ENCODE measurements around the gene ARHGAP26. TPM values are rescaled to one million over a fixed set of nuclear protein-coding genes. Genes with fewer than 3 reads are reported as not detected.

ARHGAP26 gene
- total RNA-seq, 1 experiment from 2014 or later: 34.5 TPM

DNA sequence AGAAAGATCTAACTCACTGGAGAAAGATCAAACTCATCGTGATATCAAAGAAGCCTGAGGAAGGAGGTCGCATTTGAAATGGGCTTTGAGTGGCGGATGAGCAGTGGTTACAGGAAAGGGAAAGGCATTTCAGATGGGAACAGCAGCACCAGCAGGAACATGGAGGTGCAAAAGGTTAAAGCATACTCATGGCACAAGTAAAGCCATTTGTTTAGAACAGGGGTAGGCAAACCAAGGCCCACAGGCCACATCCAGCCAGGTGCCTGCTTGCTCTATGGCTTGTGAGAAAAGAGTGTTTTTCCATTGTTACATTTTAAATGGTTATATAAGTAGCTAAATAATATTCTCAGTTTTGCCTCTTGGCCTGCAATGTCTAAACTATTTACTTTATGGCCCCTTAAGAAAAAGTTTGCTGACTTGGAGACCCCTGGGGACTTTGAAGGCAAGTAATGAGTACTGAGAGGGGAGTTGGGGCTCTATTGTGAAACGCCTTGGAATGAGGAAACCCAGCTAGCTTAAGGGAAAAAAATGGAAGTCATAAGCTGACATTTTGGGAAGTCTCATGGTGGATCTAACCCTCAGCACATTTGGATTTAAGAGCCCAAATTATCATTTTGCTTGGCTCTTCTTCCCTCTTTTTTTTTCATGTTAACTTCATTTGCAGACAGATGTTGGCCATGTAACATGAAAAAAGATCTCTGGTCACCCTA is 422.2 kb downstream of the ARHGAP26 start:
- H3K27ac ChIP-seq (ENCODE audit: low read depth, low read length): no peak overlapping the region
- no peaks in the 10 kb centered on the region for H3K27me3 ChIP-seq (ENCODE audit: insufficient read depth, low read length)
- no peaks in the 10 kb centered on the region for H3K36me3 ChIP-seq (ENCODE audit: control insufficient read depth in 1 of 2, insufficient read depth in 2 of 2, low read length in 2 of 2)
- H3K9me2 ChIP-seq (ENCODE audit: insufficient read depth): no peaks in the 10 kb centered on the region
- ChIA-PET CTCF (interaction anchor here (1.6 kb wide), 1 partner anchor 16 kb away, joined by 4 read pairs; no protein-coding TSS in a partner anchor), RAD21 (ENCODE audit: low non-redundant PET in 1 of 2, low total read pairs in 2 of 2, uncharacterized antibody in 2 of 2, unreplicated experiment in 2 of 2) (no interaction called here), POLR2A (no interaction called here)
- H3K9ac ChIP-seq (ENCODE audit: low read length): no peak overlapping the region
- TF ChIP-seq, protein P1, sequence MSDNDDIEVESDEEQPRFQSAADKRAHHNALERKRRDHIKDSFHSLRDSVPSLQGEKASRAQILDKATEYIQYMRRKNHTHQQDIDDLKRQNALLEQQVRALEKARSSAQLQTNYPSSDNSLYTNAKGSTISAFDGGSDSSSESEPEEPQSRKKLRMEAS (IDR thresholded peaks at IDR 0.05): no peak
- TF ChIP-seq FOSL1 (IDR thresholded peaks at IDR 0.05; ENCODE audit: low read depth) (no peak), EGR1 (IDR thresholded peaks at IDR 0.05; ENCODE audit: low read depth) (no peak), SP1 (IDR thresholded peaks at IDR 0.05; ENCODE audit: low read depth) (no peak), POLR2A (IDR thresholded peaks at IDR 0.05; ENCODE audit: borderline replicate concordance, extremely low read depth, insufficient read depth, insufficient read length) (no peak), SIN3A (IDR thresholded peaks at IDR 0.05; ENCODE audit: low read depth) (no peak), CBX3 (IDR thresholded peaks at IDR 0.05; ENCODE audit: low read depth) (no peak), ELF1 (IDR thresholded peaks at IDR 0.05; ENCODE audit: borderline replicate concordance, low read depth) (no peak), EZH2 (IDR thresholded peaks at IDR 0.05) (no peak), YY1 (IDR thresholded peaks at IDR 0.05; ENCODE audit: extremely low read depth, insufficient replicate concordance, low read depth, low read length) (no peak), POLR2AphosphoS5 (IDR thresholded peaks at IDR 0.05; ENCODE audit: low read depth, low read length) (no peak)
- TF ChIP-seq, protein P2, sequence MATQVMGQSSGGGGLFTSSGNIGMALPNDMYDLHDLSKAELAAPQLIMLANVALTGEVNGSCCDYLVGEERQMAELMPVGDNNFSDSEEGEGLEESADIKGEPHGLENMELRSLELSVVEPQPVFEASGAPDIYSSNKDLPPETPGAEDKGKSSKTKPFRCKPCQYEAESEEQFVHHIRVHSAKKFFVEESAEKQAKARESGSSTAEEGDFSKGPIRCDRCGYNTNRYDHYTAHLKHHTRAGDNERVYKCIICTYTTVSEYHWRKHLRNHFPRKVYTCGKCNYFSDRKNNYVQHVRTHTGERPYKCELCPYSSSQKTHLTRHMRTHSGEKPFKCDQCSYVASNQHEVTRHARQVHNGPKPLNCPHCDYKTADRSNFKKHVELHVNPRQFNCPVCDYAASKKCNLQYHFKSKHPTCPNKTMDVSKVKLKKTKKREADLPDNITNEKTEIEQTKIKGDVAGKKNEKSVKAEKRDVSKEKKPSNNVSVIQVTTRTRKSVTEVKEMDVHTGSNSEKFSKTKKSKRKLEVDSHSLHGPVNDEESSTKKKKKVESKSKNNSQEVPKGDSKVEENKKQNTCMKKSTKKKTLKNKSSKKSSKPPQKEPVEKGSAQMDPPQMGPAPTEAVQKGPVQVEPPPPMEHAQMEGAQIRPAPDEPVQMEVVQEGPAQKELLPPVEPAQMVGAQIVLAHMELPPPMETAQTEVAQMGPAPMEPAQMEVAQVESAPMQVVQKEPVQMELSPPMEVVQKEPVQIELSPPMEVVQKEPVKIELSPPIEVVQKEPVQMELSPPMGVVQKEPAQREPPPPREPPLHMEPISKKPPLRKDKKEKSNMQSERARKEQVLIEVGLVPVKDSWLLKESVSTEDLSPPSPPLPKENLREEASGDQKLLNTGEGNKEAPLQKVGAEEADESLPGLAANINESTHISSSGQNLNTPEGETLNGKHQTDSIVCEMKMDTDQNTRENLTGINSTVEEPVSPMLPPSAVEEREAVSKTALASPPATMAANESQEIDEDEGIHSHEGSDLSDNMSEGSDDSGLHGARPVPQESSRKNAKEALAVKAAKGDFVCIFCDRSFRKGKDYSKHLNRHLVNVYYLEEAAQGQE (IDR thresholded peaks at IDR 0.05; ENCODE audit: low read depth): no peak
- TF ChIP-seq, protein P3, sequence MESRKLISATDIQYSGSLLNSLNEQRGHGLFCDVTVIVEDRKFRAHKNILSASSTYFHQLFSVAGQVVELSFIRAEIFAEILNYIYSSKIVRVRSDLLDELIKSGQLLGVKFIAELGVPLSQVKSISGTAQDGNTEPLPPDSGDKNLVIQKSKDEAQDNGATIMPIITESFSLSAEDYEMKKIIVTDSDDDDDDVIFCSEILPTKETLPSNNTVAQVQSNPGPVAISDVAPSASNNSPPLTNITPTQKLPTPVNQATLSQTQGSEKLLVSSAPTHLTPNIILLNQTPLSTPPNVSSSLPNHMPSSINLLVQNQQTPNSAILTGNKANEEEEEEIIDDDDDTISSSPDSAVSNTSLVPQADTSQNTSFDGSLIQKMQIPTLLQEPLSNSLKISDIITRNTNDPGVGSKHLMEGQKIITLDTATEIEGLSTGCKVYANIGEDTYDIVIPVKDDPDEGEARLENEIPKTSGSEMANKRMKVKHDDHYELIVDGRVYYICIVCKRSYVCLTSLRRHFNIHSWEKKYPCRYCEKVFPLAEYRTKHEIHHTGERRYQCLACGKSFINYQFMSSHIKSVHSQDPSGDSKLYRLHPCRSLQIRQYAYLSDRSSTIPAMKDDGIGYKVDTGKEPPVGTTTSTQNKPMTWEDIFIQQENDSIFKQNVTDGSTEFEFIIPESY (IDR thresholded peaks at IDR 0.05; ENCODE audit: extremely low read depth, insufficient replicate concordance, low read length): no peak
- TF ChIP-seq, protein P4, sequence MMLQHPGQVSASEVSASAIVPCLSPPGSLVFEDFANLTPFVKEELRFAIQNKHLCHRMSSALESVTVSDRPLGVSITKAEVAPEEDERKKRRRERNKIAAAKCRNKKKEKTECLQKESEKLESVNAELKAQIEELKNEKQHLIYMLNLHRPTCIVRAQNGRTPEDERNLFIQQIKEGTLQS (IDR thresholded peaks at IDR 0.05): no peak
- no peaks in the 10 kb centered on the region for H4K20me1 ChIP-seq (ENCODE audit: insufficient read depth)
- H3K79me2 ChIP-seq (ENCODE audit: insufficient read depth, low read length): no peaks in the 10 kb centered on the region
- no peak for DNase-seq (ENCODE audit: low read depth, low spot score)
- no peak overlapping the region for H3K4me2 ChIP-seq (ENCODE audit: low read length)
- H3K4me1 ChIP-seq (ENCODE audit: control insufficient read depth in 1 of 2, insufficient read depth in 2 of 2, low read length in 2 of 2): no peaks in the 10 kb centered on the region
- H3K4me3 ChIP-seq (replicated peaks in 1 of 2; ENCODE audit: low read depth in 1 of 2, low read length in 2 of 2): no peak overlapping the region
- intact Hi-C loops (cut with micrococcal nuclease): no loop called here
- no peaks in the 10 kb centered on the region for H3K9me3 ChIP-seq (ENCODE audit: control insufficient read depth in 1 of 2, insufficient read depth in 1 of 2, low read depth in 1 of 2, low read length in 2 of 2)
- ATAC-seq: no peak
- no TSS peak for BruUV-seq (replicated peaks)
- no peak overlapping the region for H2AFZ ChIP-seq (ENCODE audit: low read depth, low read length, poor library complexity, severe bottlenecking)
